Adrenal gland (tissue), 12 donors: ENCODE results near the gene SLC1A2. TPM values are rescaled to one million over a fixed set of nuclear protein-coding genes. Genes with fewer than 3 reads are reported as not detected.
A peak's percentile ranks its signal among the peaks of the same experiment; 100 is the strongest.

ENCODE experiments used
- DNase-seq, 7 donors: peaks; one replicate each; pipeline ENCODE4 v3.0.0-alpha.2; 2019 to 2020
- H3K27ac ChIP-seq, 5 donors: fragments of 200-600 bp; sonication (generic) in 4 of 5; 1 replicate in 3 of 5; 2 replicates in 2 of 5; pipeline versions ENCODE4 v1.5.1 to v1.8.0; 2016 to 2020; ENCODE audit warnings: mild to moderate bottlenecking in 1 of 5
- H3K27me3 ChIP-seq: fragments of 200-600 bp; 2 replicates; pipeline ENCODE4 v1.8.0; 2021
- H3K36me3 ChIP-seq, 2 donors: fragments of 200-600 bp; replicated peaks in 1 of 2; 1 replicate in 1 of 2; 2 replicates in 1 of 2; pipeline versions ENCODE4 v1.5.1 to v1.8.0; 2018 to 2022
- H3K4me1 ChIP-seq, 2 donors: fragments of 200-600 bp; replicated peaks in 1 of 2; 1 replicate in 1 of 2; 2 replicates in 1 of 2; pipeline versions ENCODE4 v1.5.1 to v1.8.0; 2018 to 2021
- H3K4me3 ChIP-seq, 4 donors: fragments of 200-600 bp; sonication (generic) in 3 of 4; one replicate each; pipeline ENCODE4 v1.5.1; 2016 to 2018
- H3K9me3 ChIP-seq, 3 donors: fragments of 200-600 bp; sonication (generic) in 1 of 3; replicated peaks in 1 of 3; 1 replicate in 2 of 3; 2 replicates in 1 of 3; pipeline versions ENCODE4 v1.5.1 to v1.8.0; 2016 to 2021
- CTCF ChIP-seq, 6 experiments: fragments of 450-650 bp in 4 of 6; fragments of 200-600 bp in 2 of 6; sonication (generic) in 1 of 6; IDR thresholded peaks; 1 replicate in 5 of 6; 2 replicates in 1 of 6; pipeline versions ENCODE4 v1.5.1 to v1.8.0; 2016 to 2021; ENCODE audit warnings: antibody characterized with exemption in 6 of 6, mild to moderate bottlenecking in 2 of 6, moderate library complexity in 1 of 6
- POLR2A ChIP-seq, 2 donors: fragments of 450-650 bp; IDR thresholded peaks; one replicate each; pipeline ENCODE4 v1.6.1; 2017; ENCODE audit warnings: antibody characterized with exemption in 2 of 2, mild to moderate bottlenecking in 2 of 2, moderate library complexity in 1 of 2
- WGBS, 4 donors: extraction: QIAGEN DNeasy Blood & Tissue Kit in 2 of 4; methylation state at CpG; one replicate each; pipeline versions ENCODE4 v1.1.5 to v1.1.7; 2013 to 2017; 5-methylcytosine and 5-hydroxymethylcytosine counted together
- intact Hi-C, 2 donors: fragments of 100-400 bp; cut with DNase I; formaldehyde crosslinking; loops; one replicate each; pipeline versions ENCODE4 v1.14.1 to v1.15.0; 2022 to 2023
- polyA plus RNA-seq, 3 donors: library from polyadenylated mRNA; stranded (reverse); fragments of 200-250 nt in 2 of 3; fragments of 350-450 nt in 1 of 3; fragmentation: Illumina TruSeq in 1 of 3; extraction: RNeasy Lipid Tissue Mini Kit (QIAGEN cat#74804) in 1 of 3; gene quantifications; one replicate each; pipeline ENCODE4 v1.2.3, GENCODE V29; 2013 to 2014
- total RNA-seq, 9 donors: library from RNA; depleted of rRNA in 4 of 9; stranded (reverse); fragments of >200 nt in 4 of 9; fragments of 120-200 nt in 1 of 9; fragmentation: NEBNext Ultra II Directional in 1 of 9; extraction: Animal tissue kit (Norgen Biotek cat#: 25700) in 1 of 9; gene quantifications; one replicate each; pipeline versions ENCODE4 v1.1.0 to v1.2.4, GENCODE V29; 2013 to 2023
- donor health status: healthy with polysubstance abuse.
- donor health status: Bipolar disorder and iron deficiency.
- donor health status: DM: yes; HTN: yes; CAD: no.
- donor health status: DM: no; HTN: no; CAD: no.
- donor health status: DM: no; HTN: no; CAD: no.
- donor health status: DM: yes; HTN: yes; CAD: no.

The SLC1A2 gene
- total and polyA plus RNA-seq, 12 donors, result 1.4 to 517 (median 8.7) TPM

GRCh38 chr11:35387111-35387982, 32.0 kb downstream of the SLC1A2 start:
- Histone ChIP-seq H3K9me3 (no peaks in the 10 kb centered on the region), H3K27me3 (no peaks in the 10 kb centered on the region), H3K27ac (no peak overlapping the region), H3K36me3 (no peaks in the 10 kb centered on the region), H3K4me3 (no peak overlapping the region), H3K4me1 (peaks cover 5 to 12% of the 10 kb centered on the region in 2 donors)
- TF ChIP-seq CTCF (IDR thresholded peaks at IDR 0.05) (peak in 1 of 6 experiments; percentile 58), POLR2A (IDR thresholded peaks at IDR 0.05) (no peak)
- 53 to 70% (median 62%) methylated on average over 4 of the region's 4 CpGs for WGBS, 4 donors
- no peak for DNase-seq
- intact Hi-C loops, result no loop called here

GRCh38 chr11:35383953-35384352, 35.4 kb downstream of the SLC1A2 start:
- 82 to 93% (median 91%) methylated on average over 5 of the region's 5 CpGs for WGBS, 4 donors
- no peak overlapping the region for H3K27ac ChIP-seq
- H3K27me3 ChIP-seq, result no peaks in the 10 kb centered on the region
- DNase-seq, result no peak
- no peaks in the 10 kb centered on the region for H3K9me3 ChIP-seq
- no peaks in the 10 kb centered on the region for H3K4me1 ChIP-seq
- H3K36me3 ChIP-seq, result no peaks in the 10 kb centered on the region
- TF ChIP-seq CTCF (IDR thresholded peaks at IDR 0.05) (no peak), POLR2A (IDR thresholded peaks at IDR 0.05) (no peak)
- intact Hi-C loops, result no loop called here
- no peak overlapping the region for H3K4me3 ChIP-seq

GRCh38 chr11:35381709-35382322, 37.5 kb downstream of the SLC1A2 start:
- Histone ChIP-seq H3K27ac (no peak overlapping the region), H3K36me3 (no peaks in the 10 kb centered on the region), H3K27me3 (no peaks in the 10 kb centered on the region), H3K4me1 (no peaks in the 10 kb centered on the region), H3K4me3 (no peak overlapping the region), H3K9me3 (no peaks in the 10 kb centered on the region)
- no peak for DNase-seq
- intact Hi-C loops, result no loop called here
- no peak for TF ChIP-seq POLR2A (IDR thresholded peaks at IDR 0.05)
- no peak for TF ChIP-seq CTCF (IDR thresholded peaks at IDR 0.05)
- 88 to 91% (median 91%) methylated on average over 4 of the region's 4 CpGs for WGBS, 4 donors

GRCh38 chr11:35380603-35381002, 38.8 kb downstream of the SLC1A2 start:
- no peak for TF ChIP-seq CTCF (IDR thresholded peaks at IDR 0.05)
- no peak for TF ChIP-seq POLR2A (IDR thresholded peaks at IDR 0.05)
- H3K9me3 ChIP-seq, result no peaks in the 10 kb centered on the region
- H3K36me3 ChIP-seq, result no peaks in the 10 kb centered on the region
- intact Hi-C loops, result no loop called here
- no peak overlapping the region for H3K27ac ChIP-seq
- 76 to 82% (median 78%) methylated on average over 5 of the region's 5 CpGs for WGBS, 4 donors
- no peak for DNase-seq
- H3K4me1 ChIP-seq, result no peaks in the 10 kb centered on the region
- no peaks in the 10 kb centered on the region for H3K27me3 ChIP-seq
- no peak overlapping the region for H3K4me3 ChIP-seq
